Hematopoietic multipotent progenitor cell treated with erythropoietin and hydrocortisone succinate and interleukin-3 and kit ligand, for 17 days (in vitro differentiated cells): ENCODE data around the gene REX1BD.
A peak's percentile ranks its signal among the peaks of the same experiment; 100 is the strongest.

Experiments
- DNase-seq: peaks from one replicate; pipeline ENCODE4 v3.0.0-alpha.2; 2015; ENCODE audit warnings: low spot score

The REX1BD gene

GRCh38 chr19:18613589-18614234 is 25.1 kb downstream of the REX1BD start:
- no peak for DNase-seq

GRCh38 chr19:18616023-18616422 is 27.4 kb downstream of the REX1BD start:
- no peak for DNase-seq

- no peak for DNase-seq
Measured at GRCh38 chr19:18617562-18617961, 29.0 kb downstream of the REX1BD start.

- DNase-seq = no peak
Measured at GRCh38 chr19:18618236-18618635, 29.6 kb downstream of the REX1BD start.

- no peak for DNase-seq
Measured at GRCh38 chr19:18620311-18620710, 31.7 kb downstream of the REX1BD start.

- no peak for DNase-seq
Measured at GRCh38 chr19:18620902-18621301, 32.3 kb downstream of the REX1BD start.

- no peak for DNase-seq
Measured at GRCh38 chr19:18626906-18627305, 38.3 kb downstream of the REX1BD start.

GRCh38 chr19:18629166-18630088 is 40.8 kb downstream of the REX1BD start:
- DNase-seq = peak; percentile 36

GRCh38 chr19:18633321-18633720 is 44.7 kb downstream of the REX1BD start:
- no peak for DNase-seq

GRCh38 chr19:18634612-18635297 is 46.2 kb downstream of the REX1BD start:
- no peak for DNase-seq

- DNase-seq = no peak
Measured at GRCh38 chr19:18635831-18636182, 47.2 kb downstream of the REX1BD start.

GRCh38 chr19:18636183-18636968 is 47.8 kb downstream of the REX1BD start:
- DNase-seq = peak; percentile 90

- no peak for DNase-seq
Measured at GRCh38 chr19:18636969-18637629, 48.5 kb downstream of the REX1BD start, which contains the start of gene KLHL26. Gene KLHL26 (plus strand): TSS chr19:18637028. CDS start chr19:18637055, 27 bp downstream.

- DNase-seq = no peak
Measured at GRCh38 chr19:18637673-18638630, 49.4 kb downstream of the REX1BD start.

GRCh38 chr19:18639706-18640243 is 51.2 kb downstream of the REX1BD start:
- no peak for DNase-seq
